HT1080 (cell line): ENCODE results near the gene ZP1. TPM values are rescaled to one million over a fixed set of nuclear protein-coding genes. Genes with fewer than 3 reads are reported as not detected.
A peak's percentile ranks its signal among the peaks of the same experiment; 100 is the strongest.
"Not testable (repeated sequence)": the region's sequence is repeated elsewhere in the genome, so short reads cannot be mapped to it uniquely, and the experiment has no call there.

Experiments
- DNase-seq: peaks from one replicate; pipeline ENCODE4 v3.0.0-alpha.2; 2015; ENCODE audit warnings: low read depth
- polyA plus RNA-seq, 2 experiments: library from polyadenylated mRNA; depleted of rRNA; stranded (reverse); fragments of >200 nt; gene quantifications; 2 replicates each; pipeline ENCODE4 v1.2.3, GENCODE V29; 2015
- total RNA-seq: library from RNA; depleted of rRNA; stranded (reverse); fragments of >200 nt; shearing (Covaris generic); gene quantifications from 2 replicates; pipeline ENCODE4 v1.2.3, GENCODE V29; 2014; rRNA removed

The ZP1 gene, protein sequence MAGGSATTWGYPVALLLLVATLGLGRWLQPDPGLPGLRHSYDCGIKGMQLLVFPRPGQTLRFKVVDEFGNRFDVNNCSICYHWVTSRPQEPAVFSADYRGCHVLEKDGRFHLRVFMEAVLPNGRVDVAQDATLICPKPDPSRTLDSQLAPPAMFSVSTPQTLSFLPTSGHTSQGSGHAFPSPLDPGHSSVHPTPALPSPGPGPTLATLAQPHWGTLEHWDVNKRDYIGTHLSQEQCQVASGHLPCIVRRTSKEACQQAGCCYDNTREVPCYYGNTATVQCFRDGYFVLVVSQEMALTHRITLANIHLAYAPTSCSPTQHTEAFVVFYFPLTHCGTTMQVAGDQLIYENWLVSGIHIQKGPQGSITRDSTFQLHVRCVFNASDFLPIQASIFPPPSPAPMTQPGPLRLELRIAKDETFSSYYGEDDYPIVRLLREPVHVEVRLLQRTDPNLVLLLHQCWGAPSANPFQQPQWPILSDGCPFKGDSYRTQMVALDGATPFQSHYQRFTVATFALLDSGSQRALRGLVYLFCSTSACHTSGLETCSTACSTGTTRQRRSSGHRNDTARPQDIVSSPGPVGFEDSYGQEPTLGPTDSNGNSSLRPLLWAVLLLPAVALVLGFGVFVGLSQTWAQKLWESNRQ
- total RNA-seq, result 1.7 and 1.9 TPM in 2 replicates
- polyA plus RNA-seq (2015; cell fraction: cytosol; rRNA removed), result 4.4 and 7.4 TPM in 2 replicates
- 8.1 and 13.8 TPM in 2 replicates for polyA plus RNA-seq (2015; cell fraction: nucleus; rRNA removed)

DNA sequence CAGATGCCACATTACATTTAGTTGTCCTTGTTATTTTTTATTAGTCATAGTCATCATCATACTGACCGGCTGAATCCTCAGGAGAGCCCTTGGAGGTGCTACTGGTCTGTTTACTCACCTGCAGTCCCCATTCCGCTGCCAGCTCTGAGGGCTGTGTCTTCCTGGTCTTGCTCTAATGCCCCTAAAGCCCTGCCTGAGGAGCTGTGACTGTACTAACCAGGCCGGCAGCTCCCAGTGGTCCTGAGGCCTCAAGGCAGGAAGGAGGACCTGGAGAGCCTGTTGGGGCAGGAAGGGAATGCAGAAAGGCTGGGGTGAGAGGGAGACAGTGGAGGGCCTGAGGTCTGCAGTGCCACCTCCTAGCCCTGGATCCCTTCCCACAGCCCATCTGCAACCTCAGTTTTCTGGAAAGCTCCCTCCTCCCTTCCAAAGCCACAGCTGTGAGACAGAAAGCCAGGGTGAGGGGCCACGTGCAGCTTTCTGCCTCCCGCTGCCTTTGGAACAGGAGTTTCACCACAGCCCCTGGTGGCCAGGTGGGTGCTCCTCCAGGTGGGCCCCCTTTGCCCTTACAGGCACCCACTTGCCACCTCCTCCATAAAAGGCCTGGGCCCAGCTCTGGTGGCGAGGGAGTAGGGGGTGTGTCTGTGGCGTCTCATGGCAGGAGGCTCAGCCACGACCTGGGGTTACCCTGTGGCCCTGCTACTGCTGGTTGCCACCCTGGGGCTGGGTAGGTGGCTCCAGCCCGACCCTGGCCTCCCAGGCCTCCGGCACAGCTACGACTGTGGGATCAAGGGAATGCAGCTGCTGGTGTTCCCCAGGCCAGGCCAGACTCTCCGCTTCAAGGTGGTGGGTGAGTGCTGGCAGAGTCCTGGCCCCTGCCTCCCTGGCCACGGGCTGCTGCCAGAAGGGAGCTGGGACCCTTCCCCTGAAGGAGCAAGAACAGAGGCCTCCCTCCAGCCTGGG, at the start of gene ZP1:
Gene ZP1 (plus strand): TSS at position 632 of the 960 bp plus-strand sequence. CDS start 20 bp downstream, at position 652.
- no peak for DNase-seq

GRCh38 chr11:60818057-60818456, 49.3 kb upstream of the ZP1 start:
- DNase-seq, result no peak

DNA sequence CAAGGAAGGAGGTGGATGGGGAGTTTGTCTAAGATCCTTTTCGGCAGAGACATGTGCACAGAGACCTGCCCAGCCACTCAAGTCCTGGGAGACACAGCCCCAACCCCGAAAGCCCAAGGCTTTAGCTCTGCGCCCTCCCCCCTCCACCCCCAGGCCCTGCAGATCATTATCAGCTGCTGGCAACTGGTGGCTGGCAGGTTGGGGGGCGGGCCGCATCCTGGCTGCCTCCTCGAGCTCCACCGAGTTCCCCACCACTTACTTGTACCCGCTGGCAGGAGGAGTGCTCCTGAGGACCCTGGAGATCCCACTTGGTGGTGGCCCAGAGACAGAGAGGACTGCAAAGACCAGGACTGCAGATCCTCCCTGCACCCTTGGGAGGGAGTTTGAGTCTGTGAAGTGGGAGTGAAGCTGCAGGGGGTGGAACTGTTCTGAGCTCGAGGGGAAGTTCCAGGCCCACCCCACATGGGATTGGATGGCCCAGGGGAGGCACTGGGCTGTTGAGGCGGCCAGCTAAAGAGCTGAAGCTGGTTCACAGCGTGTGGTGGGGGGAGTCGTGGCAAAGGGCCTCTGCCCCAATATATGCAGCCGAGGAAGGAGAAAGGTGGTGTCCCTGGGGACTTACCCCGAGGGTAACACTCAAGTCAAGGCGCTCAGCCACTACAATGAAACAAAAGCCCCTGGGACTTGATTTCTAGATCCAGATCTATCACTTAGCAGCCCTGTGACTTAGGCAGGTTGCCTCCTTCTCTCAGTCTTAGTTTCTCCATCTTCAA, 45.3 kb upstream of the ZP1 start:
- no peak for DNase-seq

DNA sequence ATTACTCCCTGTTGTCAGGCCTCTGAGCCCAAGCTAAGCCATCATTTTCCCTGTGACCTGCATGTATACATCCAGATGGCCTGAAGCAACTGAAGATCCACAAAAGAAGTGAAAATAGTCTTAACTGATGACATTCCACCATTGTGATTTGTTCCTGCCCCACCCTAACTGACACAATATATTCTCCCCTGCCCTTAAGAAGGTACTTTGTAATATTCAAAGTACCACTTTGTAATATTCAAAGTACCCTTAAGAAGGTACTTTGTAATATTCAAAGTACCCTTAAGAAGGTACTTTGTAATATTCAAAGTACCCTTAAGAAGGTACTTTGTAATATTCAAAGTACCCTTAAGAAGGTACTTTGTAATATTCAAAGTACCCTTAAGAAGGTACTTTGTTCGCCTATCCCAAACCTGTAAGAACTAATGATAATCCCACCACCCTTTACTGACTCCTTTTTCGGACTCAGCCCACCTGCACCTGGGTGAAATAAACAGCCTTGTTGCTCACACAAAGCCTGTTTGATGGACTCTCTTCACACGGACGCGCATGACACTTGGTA, 43.5 kb upstream of the ZP1 start:
- DNase-seq, result not testable (repeated sequence)

- no peak for DNase-seq
Measured at GRCh38 chr11:60825118-60825517, 42.2 kb upstream of the ZP1 start.

DNA sequence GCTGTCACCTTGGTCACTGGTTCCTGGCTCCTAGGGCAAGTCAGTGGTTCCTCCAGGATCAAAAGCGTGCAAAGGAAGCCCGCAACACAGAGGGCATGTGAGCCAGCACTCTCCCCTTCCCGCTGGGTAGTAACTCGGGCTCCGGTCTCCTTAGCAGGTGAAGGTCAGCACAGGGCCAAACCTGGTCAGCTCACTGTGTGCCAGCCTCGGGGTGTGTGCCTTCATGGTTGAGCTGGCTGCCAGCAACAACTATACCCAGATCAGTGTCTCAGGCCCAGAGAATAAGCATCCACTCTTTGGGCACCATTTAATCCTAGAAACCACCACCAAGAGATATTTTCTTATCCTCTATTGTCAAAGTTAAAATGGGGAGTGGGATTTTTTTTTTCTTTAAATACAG, 41.6 kb upstream of the ZP1 start:
- DNase-seq, result no peak

DNA sequence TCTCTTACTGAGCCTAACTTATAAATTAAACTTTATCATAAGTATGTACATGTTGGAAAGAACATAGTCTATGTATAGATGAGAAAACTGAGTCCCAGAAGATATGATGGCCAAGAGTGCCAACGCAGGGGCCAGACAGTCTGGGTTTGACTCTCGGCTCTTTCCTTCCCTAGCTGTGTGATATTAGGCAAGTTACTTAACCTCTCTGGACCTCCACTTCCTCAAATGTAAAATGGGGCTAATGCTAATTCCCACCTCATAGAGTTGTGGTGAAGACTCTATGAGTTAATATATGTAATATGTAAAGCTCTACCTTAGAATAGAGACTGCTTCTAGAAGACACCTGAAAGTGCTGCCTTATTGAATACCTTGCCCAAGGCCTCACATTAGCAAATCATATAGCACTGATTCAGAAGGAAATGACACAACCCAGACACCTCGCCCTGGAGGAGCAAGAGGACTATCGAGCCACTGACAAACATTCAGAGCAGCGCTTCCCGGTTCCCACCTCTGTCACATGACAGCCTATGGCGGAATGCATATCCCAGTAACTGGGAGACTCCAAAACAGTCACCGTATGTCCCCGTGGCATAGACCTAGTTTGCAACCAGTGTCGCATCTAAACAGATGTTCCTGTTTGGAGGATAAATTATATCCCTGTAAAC, 36.7 kb upstream of the ZP1 start:
- DNase-seq, result no peak

DNA sequence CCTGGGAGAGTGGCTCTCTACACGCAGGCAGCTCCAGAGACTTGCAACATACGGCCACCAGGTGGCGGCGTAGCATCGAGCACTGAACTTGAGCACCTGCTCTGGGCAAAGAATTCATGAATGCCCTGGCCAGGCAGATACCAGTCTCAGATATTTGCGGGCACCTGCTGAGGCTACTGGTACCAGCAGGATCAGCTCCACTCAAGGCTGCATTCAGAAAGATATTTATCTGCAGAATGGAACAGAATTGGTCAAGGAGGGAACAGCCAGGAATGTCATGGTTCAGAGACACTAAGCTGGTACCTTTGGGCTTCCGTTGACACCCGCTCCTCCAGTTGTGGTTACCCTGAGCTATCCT, 36.2 kb upstream of the ZP1 start:
- peak; percentile 65 for DNase-seq

DNA sequence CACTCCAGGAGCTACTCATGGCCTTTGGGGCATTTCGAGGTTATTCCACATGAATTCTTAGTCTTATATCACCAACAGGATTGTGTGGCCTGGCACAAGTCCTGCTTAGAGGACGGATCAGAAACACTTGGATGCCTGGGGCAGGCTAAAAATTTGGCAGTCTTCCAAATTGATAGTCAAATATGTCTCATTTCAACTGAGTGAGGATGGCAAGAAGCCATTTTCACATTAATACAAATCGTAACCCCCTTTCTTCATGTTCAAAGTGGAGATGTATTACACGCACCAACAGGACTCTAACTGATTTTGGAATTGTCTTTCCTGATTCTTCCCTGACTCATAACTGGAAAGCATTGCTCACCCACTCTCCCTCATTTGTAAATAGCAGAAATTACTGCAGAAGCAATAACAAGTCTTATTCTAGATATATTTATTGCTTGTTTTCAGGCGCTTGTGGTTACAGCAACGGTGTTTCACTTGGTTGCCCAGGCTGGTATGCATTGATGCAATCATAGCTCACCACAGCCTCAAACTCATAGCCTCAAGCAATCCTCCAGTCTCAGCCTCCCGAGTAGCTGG, 35.8 kb upstream of the ZP1 start:
- peak; percentile 39 for DNase-seq

DNA sequence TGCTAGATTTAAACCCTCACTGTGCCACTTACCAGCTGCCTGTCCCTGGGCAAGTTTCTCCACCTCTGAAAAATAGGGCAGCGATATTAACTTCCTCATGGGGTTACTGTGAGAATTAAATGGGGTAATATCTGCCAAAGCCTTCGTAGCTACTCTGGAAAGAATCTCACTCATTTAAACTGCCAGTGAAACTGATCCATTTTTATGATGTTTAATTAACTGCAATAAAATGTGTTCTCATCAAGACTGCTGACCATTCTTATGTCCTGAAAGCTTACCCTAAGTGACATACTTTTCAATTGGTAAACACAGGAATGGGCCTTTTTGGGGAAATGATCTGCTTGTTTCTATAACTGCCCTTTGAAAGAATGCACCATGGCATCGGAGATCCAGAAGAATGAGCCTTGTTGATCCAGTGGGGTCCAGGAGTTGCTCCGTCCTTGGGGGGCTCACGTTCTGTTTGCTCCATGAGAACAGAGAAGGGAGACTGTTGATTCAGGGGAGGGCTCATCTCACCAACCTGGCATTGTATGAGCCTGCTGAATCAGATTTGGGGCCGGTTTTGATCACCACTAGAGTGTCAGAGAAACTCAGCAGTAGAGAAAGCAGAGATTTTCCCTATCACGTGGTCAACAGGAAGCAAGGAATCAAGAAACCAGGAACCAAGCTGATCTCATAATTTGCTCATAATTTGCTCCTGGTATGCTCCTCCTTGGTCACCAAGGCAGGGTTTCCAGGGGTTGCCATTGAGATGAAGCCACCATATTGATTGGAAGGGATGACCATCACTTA, 32.4 kb upstream of the ZP1 start:
- no peak for DNase-seq

DNA sequence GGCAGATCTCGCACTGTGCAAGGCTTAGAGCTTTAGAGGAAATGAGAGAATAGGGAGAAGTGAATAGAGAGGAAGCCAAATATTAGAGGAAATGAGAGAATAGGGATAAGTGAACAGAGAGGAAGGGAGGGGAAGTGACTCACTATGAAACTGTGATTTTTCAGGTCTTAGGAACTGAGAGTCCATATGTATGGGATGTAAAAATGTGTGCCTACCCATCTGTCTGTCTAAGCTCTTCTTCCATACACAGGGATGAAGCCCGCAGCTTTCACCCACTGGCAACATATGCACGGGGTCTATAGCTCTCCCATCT, 31.9 kb upstream of the ZP1 start:
- DNase-seq, result peak; percentile 70

DNA sequence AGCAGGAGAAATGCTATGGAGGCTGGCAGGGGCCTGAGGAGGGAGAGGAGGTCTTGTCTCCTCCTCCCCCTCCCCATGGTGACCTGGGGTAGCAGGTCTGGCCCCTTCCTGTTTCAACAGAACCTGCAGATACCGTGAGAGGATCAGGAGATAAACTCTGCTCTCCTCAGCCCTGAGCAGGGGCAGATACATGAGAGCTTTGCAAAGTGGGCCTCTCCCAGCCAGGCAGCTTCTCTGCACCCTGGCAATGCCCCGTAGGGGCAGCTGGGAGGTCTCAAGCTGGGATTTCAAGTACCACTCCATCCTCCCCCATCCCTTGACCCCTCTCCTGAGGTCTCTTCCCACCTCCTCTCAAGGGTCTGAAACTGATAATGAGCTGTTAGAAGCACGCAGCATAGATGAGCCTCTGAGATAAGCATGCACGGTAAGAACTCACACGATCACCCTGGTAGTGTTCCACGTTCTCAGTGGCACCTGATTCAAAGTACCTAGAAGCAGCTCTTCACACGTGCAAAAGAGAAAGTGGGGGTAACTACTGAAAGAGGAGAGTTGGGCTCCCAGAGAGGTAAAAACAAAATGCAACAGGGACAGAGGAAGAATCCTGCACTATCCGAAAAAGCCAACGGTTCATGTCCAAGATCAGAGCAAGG, 30.4 kb upstream of the ZP1 start:
- no peak for DNase-seq

- no peak for DNase-seq
Measured at GRCh38 chr11:60838132-60838531, 29.2 kb upstream of the ZP1 start.

- DNase-seq, result peak; percentile 78
Measured at GRCh38 chr11:60840470-60841430, 26.6 kb upstream of the ZP1 start.

GRCh38 chr11:60841797-60842667, 25.3 kb upstream of the ZP1 start, which contains the start of gene CCDC86:
Gene CCDC86, plus strand, starts transcription at chr11:60842113. Its CDS starts 12 bp downstream, at chr11:60842125.
- peak; percentile 94 for DNase-seq
